Neural cell (in vitro differentiated cells): Measurements from ENCODE around the gene DNAJB6. TPM values are rescaled to one million over a fixed set of nuclear protein-coding genes. Genes with fewer than 3 reads are reported as not detected.

Experiments used
- H2AFZ ChIP-seq: fragments of 200-600, 300-800 bp; sonication (generic), shearing (Covaris generic); 2 replicates; pipeline ENCODE4 v1.6.0; 2014; ENCODE audit warnings: low read depth, mild to moderate bottlenecking, antibody characterized with exemption, low read length, moderate library complexity
- H3F3A ChIP-seq: fragments of 200-600 bp; shearing (Covaris generic); 2 replicates; pipeline ENCODE4 v1.6.1; 2016; ENCODE audit warnings: mild to moderate bottlenecking, moderate library complexity, mixed read lengths, antibody characterized with exemption, low read length; ENCODE audit not compliant: insufficient read depth, poor library complexity, severe bottlenecking
- H3K27ac ChIP-seq: fragments of 200-600, 300-800 bp; sonication (generic), shearing (Covaris generic); 2 replicates; pipeline ENCODE4 v1.5.1; 2014; ENCODE audit warnings: mild to moderate bottlenecking, low read length, moderate library complexity
- H3K27me3 ChIP-seq: fragments of 300-800, 200-600 bp; sonication (generic), shearing (Covaris generic); 2 replicates; pipeline ENCODE4 v1.6.0; 2014; ENCODE audit warnings: mild to moderate bottlenecking, low read depth, low read length, moderate library complexity; ENCODE audit not compliant: insufficient read depth
- H3K36me3 ChIP-seq: fragments of 300-800, 200-600 bp; sonication (generic), shearing (Covaris generic); 2 replicates; pipeline ENCODE4 v1.5.1; 2014; ENCODE audit warnings: mild to moderate bottlenecking, antibody characterized with exemption, low read length, moderate library complexity; ENCODE audit not compliant: insufficient read depth
- H3K4me2 ChIP-seq: fragments of 300-800, 200-600 bp; sonication (generic), shearing (Covaris generic); 2 replicates; pipeline ENCODE4 v1.6.0; 2014; ENCODE audit warnings: mild to moderate bottlenecking, low read length
- H3K4me3 ChIP-seq: fragments of 300-800, 200-600 bp; sonication (generic), shearing (Covaris generic); 2 replicates; pipeline ENCODE4 v1.5.1; 2014; ENCODE audit warnings: mild to moderate bottlenecking, low read length, moderate library complexity
- H3K79me2 ChIP-seq: fragments of 200-600 bp; shearing (Covaris generic); replicated peaks from 2 replicates; pipeline ENCODE4 v1.6.0; 2014; ENCODE audit warnings: mild to moderate bottlenecking, low read length, moderate library complexity; ENCODE audit not compliant: insufficient read depth
- H3K9ac ChIP-seq: fragments of 300-800, 200-600 bp; sonication (generic), shearing (Covaris generic); 2 replicates; pipeline ENCODE4 v1.6.1; 2016; ENCODE audit warnings: mild to moderate bottlenecking, low read length, mixed read lengths
- H3K9me2 ChIP-seq: fragments of 200-600 bp; shearing (Covaris generic); 2 replicates; pipeline ENCODE4 v1.6.1; 2016; ENCODE audit warnings: mild to moderate bottlenecking, low read length, mixed read lengths; ENCODE audit not compliant: insufficient read depth
- H3K9me3 ChIP-seq: fragments of 200-600, 300-800 bp; sonication (generic), shearing (Covaris generic); 2 replicates; pipeline ENCODE4 v1.6.1; 2016; ENCODE audit warnings: mild to moderate bottlenecking, mixed run types, low read length, moderate library complexity, mixed read lengths
- H4K20me1 ChIP-seq: fragments of 200-600 bp; shearing (Covaris generic); 2 replicates; pipeline ENCODE4 v1.6.1; 2016; ENCODE audit warnings: mild to moderate bottlenecking, mixed run types; ENCODE audit not compliant: insufficient read depth
- CTCF ChIP-seq: fragments of 450-650 bp; IDR thresholded peaks from 2 replicates; pipeline ENCODE4 v1.5.1; 2014; ENCODE audit warnings: antibody characterized with exemption, mild to moderate bottlenecking, moderate library complexity; ENCODE audit not compliant: poor library complexity, severe bottlenecking
- EP300 ChIP-seq: fragments of 450-650 bp; conservative IDR thresholded peaks from 2 replicates; pipeline ENCODE4 v1.6.1; 2014; ENCODE audit warnings: antibody characterized with exemption, mild to moderate bottlenecking, moderate library complexity; ENCODE audit not compliant: poor library complexity, severe bottlenecking
- EZH2 ChIP-seq: fragments of 200-600, 300-800 bp; shearing (Covaris generic), sonication (generic); IDR thresholded peaks from 2 replicates; pipeline ENCODE4 v1.6.1; 2014; ENCODE audit warnings: antibody characterized with exemption, low read length, borderline replicate concordance, mild to moderate bottlenecking; ENCODE audit not compliant: insufficient read depth, poor library complexity, severe bottlenecking
- MXI1 ChIP-seq: fragments of 450-650 bp; conservative IDR thresholded peaks from 2 replicates; pipeline ENCODE4 v1.6.1; 2014; ENCODE audit warnings: antibody characterized with exemption, mild to moderate bottlenecking; ENCODE audit not compliant: poor library complexity, severe bottlenecking
- POLR2AphosphoS5 ChIP-seq: IDR thresholded peaks from 2 replicates; pipeline ENCODE4 v1.6.1; 2012
- RAD21 ChIP-seq: fragments of 450-650 bp; conservative IDR thresholded peaks from 2 replicates; pipeline ENCODE4 v1.6.1; 2014; ENCODE audit warnings: antibody characterized with exemption, mild to moderate bottlenecking, moderate library complexity
- REST ChIP-seq: IDR thresholded peaks from 2 replicates; pipeline ENCODE4 v1.6.1; 2012; ENCODE audit warnings: borderline replicate concordance
- SMC3 ChIP-seq: fragments of 450-650 bp; conservative IDR thresholded peaks from 2 replicates; pipeline ENCODE4 v1.6.1; 2014; ENCODE audit warnings: antibody characterized with exemption, mild to moderate bottlenecking, moderate library complexity; ENCODE audit not compliant: poor library complexity
- TAF1 ChIP-seq: IDR thresholded peaks from 2 replicates; pipeline ENCODE4 v1.6.1; 2012; ENCODE audit warnings: low read depth
- polyA plus RNA-seq: library from polyadenylated mRNA; depleted of rRNA; stranded (reverse); fragments of >200 nt; gene quantifications from 2 replicates; pipeline ENCODE4 v1.2.3, GENCODE V29; 2014

DNAJB6 gene
- polyA plus RNA-seq, 1 donor from 2014 or later = 427 TPM

- Histone ChIP-seq H3K4me3 (no peak overlapping the region), H3K27ac (no peak overlapping the region), H3K9me2 (no peaks in the 10 kb centered on the region), H3K9ac (no peak overlapping the region), H3K9me3 (no peaks in the 10 kb centered on the region), H2AFZ (no peak overlapping the region), H3K36me3 (no peaks in the 10 kb centered on the region), H3F3A (no peaks in the 10 kb centered on the region), H3K27me3 (no peaks in the 10 kb centered on the region), H3K4me2 (no peak overlapping the region), H4K20me1 (no peaks in the 10 kb centered on the region), H3K79me2 (no peaks in the 10 kb centered on the region)
- TF ChIP-seq MXI1 = no peak
- TF ChIP-seq RAD21 = no peak
- TF ChIP-seq EZH2 = no peak
- no peak for TF ChIP-seq CTCF
- TF ChIP-seq SMC3 = no peak
- no peak for TF ChIP-seq REST
- TF ChIP-seq TAF1 = no peak
- no peak for TF ChIP-seq POLR2AphosphoS5
- no peak for TF ChIP-seq EP300
These were observed 74.8 kb downstream of the DNAJB6 start for GRCh38 chr7:157411580-157411979.

GRCh38 chr7:157412021-157412443 is 75.2 kb downstream of the DNAJB6 start:
- H3K79me2 ChIP-seq = no peaks in the 10 kb centered on the region
- no peaks in the 10 kb centered on the region for H4K20me1 ChIP-seq
- H3K4me2 ChIP-seq = no peak overlapping the region
- H3F3A ChIP-seq = no peaks in the 10 kb centered on the region
- H3K4me3 ChIP-seq = no peak overlapping the region
- H2AFZ ChIP-seq = no peak overlapping the region
- H3K9me3 ChIP-seq = no peaks in the 10 kb centered on the region
- no peak for TF ChIP-seq CTCF
- TF ChIP-seq EZH2 = no peak
- TF ChIP-seq TAF1 = no peak
- TF ChIP-seq REST = no peak
- TF ChIP-seq EP300 = no peak
- no peak for TF ChIP-seq RAD21
- TF ChIP-seq SMC3 = no peak
- TF ChIP-seq MXI1 = no peak
- TF ChIP-seq POLR2AphosphoS5 = no peak
- no peak overlapping the region for H3K27ac ChIP-seq
- no peaks in the 10 kb centered on the region for H3K36me3 ChIP-seq
- H3K9ac ChIP-seq = no peak overlapping the region
- H3K9me2 ChIP-seq = no peaks in the 10 kb centered on the region
- no peaks in the 10 kb centered on the region for H3K27me3 ChIP-seq
